CD4-positive, alpha-beta T cell (primary cell): Measurements from ENCODE around the gene MYO7B. TPM values are rescaled to one million over a fixed set of nuclear protein-coding genes. Genes with fewer than 3 reads are reported as not detected.

Source experiments
- ATAC-seq: fragments of 200-7000 bp; cut with Tn5 transposase; one replicate; pipeline ENCODE4 v1.10.0; 2022; ENCODE audit warnings: mild to moderate bottlenecking; ENCODE audit not compliant: poor library complexity
- CTCF ChIA-PET: fragments of 350-600 bp; sonication (Branson Sonifier 250); formaldehyde crosslinking; loops from one replicate; lab custom pipeline; 2021; ENCODE audit warnings: antibody characterized with exemption, inconsistent platforms; lab: Charles Lee
- POLR2A ChIA-PET: fragments of 350-600 bp; sonication (Branson Sonifier 250); formaldehyde crosslinking; loops from one replicate; lab custom pipeline; 2021; ENCODE audit warnings: antibody characterized with exemption, inconsistent platforms; lab: Charles Lee
- DNase-seq, 14 experiments: peaks; one replicate each; pipeline ENCODE4 v3.0.0-alpha.2; 2013 to 2020; ENCODE audit warnings: mixed read lengths in 2 of 14
- H3K27ac ChIP-seq, 2 donors: one replicate each; pipeline versions ENCODE4 v1.5.1 to v1.7.0; 2013; ENCODE audit warnings: low read length in 2 of 2, low read depth in 1 of 2, mild to moderate bottlenecking in 1 of 2
- H3K27me3 ChIP-seq, 2 experiments: 1 replicate in 1 of 2; 2 replicates in 1 of 2; pipeline versions ENCODE4 v1.6.1 to v1.7.0; 2013; ENCODE audit warnings: low read length in 2 of 2, control low read depth in 1 of 2, mild to moderate bottlenecking in 1 of 2, moderate library complexity in 1 of 2; ENCODE audit not compliant: insufficient read depth in 2 of 2, control insufficient read depth in 1 of 2
- H3K36me3 ChIP-seq: one replicate; pipeline ENCODE4 v1.6.1; 2013; ENCODE audit warnings: low read length, control low read depth; ENCODE audit not compliant: insufficient read depth
- H3K4me1 ChIP-seq: one replicate; pipeline ENCODE4 v1.6.1; 2013; ENCODE audit warnings: low read length, control low read depth; ENCODE audit not compliant: insufficient read depth
- H3K4me3 ChIP-seq: one replicate; pipeline ENCODE4 v1.5.1; 2013; ENCODE audit warnings: mild to moderate bottlenecking, low read length, moderate library complexity
- H3K9me3 ChIP-seq, 2 experiments: 1 replicate in 1 of 2; 2 replicates in 1 of 2; pipeline versions ENCODE4 v1.6.1 to v1.7.0; 2013; ENCODE audit warnings: low read length in 2 of 2, mild to moderate bottlenecking in 2 of 2, control low read depth in 1 of 2, moderate library complexity in 1 of 2; ENCODE audit not compliant: control insufficient read depth in 1 of 2, insufficient read depth in 1 of 2
- H3K27ac Mint-ChIP-seq: one replicate; pipeline ENCODE4 v1.8.0; 2020; ENCODE audit warnings: mixed read lengths
- H3K27me3 Mint-ChIP-seq: one replicate; pipeline ENCODE4 v1.8.0; 2021; ENCODE audit warnings: mixed read lengths
- H3K36me3 Mint-ChIP-seq: one replicate; pipeline ENCODE4 v1.8.0; 2021; ENCODE audit warnings: low read depth, mixed read lengths
- H3K4me1 Mint-ChIP-seq: one replicate; pipeline ENCODE4 v1.8.0; 2021; ENCODE audit warnings: low read depth, mixed read lengths
- H3K4me3 Mint-ChIP-seq: one replicate; pipeline ENCODE4 v1.8.0; 2020; ENCODE audit warnings: mild to moderate bottlenecking, mixed read lengths
- H3K9me3 Mint-ChIP-seq: one replicate; pipeline ENCODE4 v1.8.0; 2020; ENCODE audit warnings: mixed read lengths
- intact Hi-C, 2 experiments: fragments of 100-400 bp; cut with DNase I in 1 of 2; cut with micrococcal nuclease in 1 of 2; formaldehyde crosslinking; loops; one replicate each; pipeline versions ENCODE4 v1.15.1 to v1.9.0; 2023 to 2025; cut with DNase I, micrococcal nuclease
- total RNA-seq, 174 experiments: library from RNA in 2 of 174; stranded (reverse) in 2 of 174; gene quantifications; one replicate each; pipeline ENCODE4 v1.2.3 and lab custom pipeline; 2021 to 2026
- TF ChIP-seq, protein P1 (sequence below): fragments of 200-600 bp; IDR thresholded peaks from one replicate; pipeline ENCODE4 v1.8.0; 2022; ENCODE audit warnings: antibody characterized with exemption, mild to moderate bottlenecking

The MYO7B gene
- total RNA-seq, 2 experiments from 2014 or later = 0.05 to 0.14 TPM

DNA sequence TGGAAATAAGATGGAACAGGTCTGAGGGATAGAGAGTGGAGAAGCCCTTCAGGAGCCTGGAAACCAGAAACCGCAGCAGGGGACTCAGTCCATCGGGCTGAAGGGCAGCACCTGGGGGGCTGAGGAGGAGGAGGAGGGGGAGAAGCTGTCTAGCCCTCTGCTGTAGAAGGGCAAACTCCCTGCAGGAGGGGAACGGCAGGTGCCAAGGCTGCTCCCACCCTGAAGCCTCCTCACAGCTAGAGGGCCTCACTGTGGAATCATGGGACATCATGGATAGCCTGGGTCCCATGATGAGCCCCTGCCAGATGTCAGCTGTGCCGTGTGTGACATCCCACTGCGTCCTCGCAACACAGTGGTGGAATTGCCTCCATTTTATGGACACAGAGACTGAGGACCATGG, 435 bp downstream of the MYO7B start:
- no peaks in the 10 kb centered on the region for H3K27me3 ChIP-seq
- ATAC-seq (no peak), DNase-seq (no peak)
- H3K4me1 ChIP-seq = no peaks in the 10 kb centered on the region
- Mint-ChIP-seq H3K36me3 (no peaks in the 10 kb centered on the region), H3K4me3 (no peak overlapping the region), H3K9me3 (no peaks in the 10 kb centered on the region), H3K27me3 (no peaks in the 10 kb centered on the region), H3K27ac (no peak overlapping the region), H3K4me1 (no peaks in the 10 kb centered on the region)
- TF ChIP-seq, protein P1, sequence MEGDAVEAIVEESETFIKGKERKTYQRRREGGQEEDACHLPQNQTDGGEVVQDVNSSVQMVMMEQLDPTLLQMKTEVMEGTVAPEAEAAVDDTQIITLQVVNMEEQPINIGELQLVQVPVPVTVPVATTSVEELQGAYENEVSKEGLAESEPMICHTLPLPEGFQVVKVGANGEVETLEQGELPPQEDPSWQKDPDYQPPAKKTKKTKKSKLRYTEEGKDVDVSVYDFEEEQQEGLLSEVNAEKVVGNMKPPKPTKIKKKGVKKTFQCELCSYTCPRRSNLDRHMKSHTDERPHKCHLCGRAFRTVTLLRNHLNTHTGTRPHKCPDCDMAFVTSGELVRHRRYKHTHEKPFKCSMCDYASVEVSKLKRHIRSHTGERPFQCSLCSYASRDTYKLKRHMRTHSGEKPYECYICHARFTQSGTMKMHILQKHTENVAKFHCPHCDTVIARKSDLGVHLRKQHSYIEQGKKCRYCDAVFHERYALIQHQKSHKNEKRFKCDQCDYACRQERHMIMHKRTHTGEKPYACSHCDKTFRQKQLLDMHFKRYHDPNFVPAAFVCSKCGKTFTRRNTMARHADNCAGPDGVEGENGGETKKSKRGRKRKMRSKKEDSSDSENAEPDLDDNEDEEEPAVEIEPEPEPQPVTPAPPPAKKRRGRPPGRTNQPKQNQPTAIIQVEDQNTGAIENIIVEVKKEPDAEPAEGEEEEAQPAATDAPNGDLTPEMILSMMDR = no peak
- no peak overlapping the region for H3K4me3 ChIP-seq
- intact Hi-C loops = no loop called here
- POLR2A ChIA-PET = no interaction called here
- no peak overlapping the region for H3K27ac ChIP-seq
- CTCF ChIA-PET = no interaction called here
- no peaks in the 10 kb centered on the region for H3K9me3 ChIP-seq
- no peaks in the 10 kb centered on the region for H3K36me3 ChIP-seq

DNA sequence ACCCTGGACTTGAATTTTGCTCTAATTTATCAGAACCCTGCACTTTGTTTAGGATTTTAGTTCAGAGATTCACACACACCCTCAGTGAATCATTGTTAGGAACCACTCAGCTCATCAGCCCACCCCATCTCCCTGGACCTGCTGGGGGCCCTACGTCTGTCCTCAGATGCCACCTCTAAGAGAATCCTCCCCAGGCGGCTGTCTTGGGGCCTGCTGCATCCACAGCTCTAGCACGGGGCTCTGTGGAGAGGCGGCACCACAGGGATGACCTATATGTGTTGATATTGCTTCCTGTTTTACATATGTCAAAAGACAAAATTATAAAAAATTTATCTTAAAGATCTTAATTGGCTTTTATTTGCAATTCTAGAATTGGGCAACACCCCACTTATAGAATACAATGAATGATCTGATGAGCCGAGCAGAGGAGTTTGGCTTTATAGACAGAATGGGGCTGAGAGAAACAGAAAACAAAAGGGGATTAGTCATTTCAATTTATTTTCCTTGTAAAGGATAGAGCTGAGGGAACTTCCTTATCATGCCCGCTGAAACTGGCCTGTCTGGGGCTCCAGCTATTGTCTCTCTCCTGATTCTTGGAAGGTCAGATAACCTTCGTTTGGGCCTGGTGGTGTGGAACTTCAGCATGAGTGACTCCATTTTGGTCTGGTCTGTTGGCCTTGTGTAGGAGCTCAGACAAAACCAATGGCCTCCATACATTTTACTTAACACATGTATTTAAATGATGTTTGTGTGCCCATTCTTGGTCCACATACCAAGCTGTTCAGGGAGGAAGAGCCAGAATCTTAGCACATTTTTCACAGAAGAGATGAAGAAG, 1.4 kb downstream of the MYO7B start:
- POLR2A ChIA-PET = no interaction called here

DNA sequence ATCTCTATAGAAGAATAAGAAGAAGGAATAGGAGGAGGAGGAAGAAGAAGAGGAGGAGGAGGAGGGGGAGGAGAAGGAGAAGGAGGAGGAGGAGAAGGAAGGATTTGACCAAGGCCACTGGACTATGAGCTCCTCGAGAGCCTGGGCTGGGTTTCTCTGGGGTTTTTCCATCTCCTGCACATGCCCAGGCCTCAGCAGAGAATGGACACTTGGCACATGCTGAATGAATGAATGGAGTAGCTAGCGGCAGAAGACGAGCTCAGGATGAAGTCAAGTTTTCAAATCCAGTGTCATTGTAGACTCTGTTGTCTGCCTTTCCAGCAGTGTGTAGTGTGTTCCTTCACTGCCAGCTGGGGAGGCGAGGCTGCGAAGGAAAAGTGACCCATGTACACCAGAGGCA, 2.2 kb downstream of the MYO7B start:
- no peak overlapping the region for H3K27ac Mint-ChIP-seq
- H3K36me3 Mint-ChIP-seq = no peaks in the 10 kb centered on the region
- Histone ChIP-seq H3K36me3 (no peaks in the 10 kb centered on the region), H3K27me3 (no peaks in the 10 kb centered on the region), H3K4me1 (no peaks in the 10 kb centered on the region), H3K4me3 (no peak overlapping the region), H3K27ac (no peak overlapping the region), H3K9me3 (no peaks in the 10 kb centered on the region)
- no peaks in the 10 kb centered on the region for H3K4me1 Mint-ChIP-seq
- H3K27me3 Mint-ChIP-seq = no peaks in the 10 kb centered on the region
- TF ChIP-seq, protein P1 = no peak
- ATAC-seq (no peak), DNase-seq (no peak)
- H3K4me3 Mint-ChIP-seq = no peak overlapping the region
- POLR2A ChIA-PET = no interaction called here
- CTCF ChIA-PET = no interaction called here
- intact Hi-C loops = no loop called here
- H3K9me3 Mint-ChIP-seq = no peaks in the 10 kb centered on the region

More for the DNA sequence above, 1.4 kb downstream of the MYO7B start:
- Mint-ChIP-seq H3K9me3 (no peaks in the 10 kb centered on the region), H3K27me3 (no peaks in the 10 kb centered on the region), H3K36me3 (no peaks in the 10 kb centered on the region), H3K27ac (no peak overlapping the region), H3K4me1 (no peaks in the 10 kb centered on the region), H3K4me3 (no peak overlapping the region)
- ATAC-seq (no peak), DNase-seq (no peak)
- no peaks in the 10 kb centered on the region for H3K9me3 ChIP-seq
- H3K4me1 ChIP-seq = no peaks in the 10 kb centered on the region
- H3K4me3 ChIP-seq = no peak overlapping the region
- TF ChIP-seq, protein P1 = no peak
- CTCF ChIA-PET = no interaction called here
- intact Hi-C loops = no loop called here
- no peaks in the 10 kb centered on the region for H3K36me3 ChIP-seq
- no peaks in the 10 kb centered on the region for H3K27me3 ChIP-seq
- H3K27ac ChIP-seq = no peak overlapping the region
